GM12873 (cell line): ENCODE results near the gene ADGRA3.

Experiments
- CTCF ChIP-seq: IDR thresholded peaks from 2 replicates; pipeline ENCODE4 v1.5.1; 2012; ENCODE audit warnings: low read depth, mild to moderate bottlenecking, moderate library complexity, low read length, control low read depth; ENCODE audit not compliant: insufficient read depth; ENCODE audit errors: missing control alignments

Gene ADGRA3

GRCh38 chr4:22471419-22471818 is 44.4 kb downstream of the ADGRA3 start:
- TF ChIP-seq CTCF, result no peak

GRCh38 chr4:22466581-22466980 is 49.3 kb downstream of the ADGRA3 start:
- no peak for TF ChIP-seq CTCF

GRCh38 chr4:22465996-22466395 is 49.9 kb downstream of the ADGRA3 start:
- TF ChIP-seq CTCF, result no peak

GRCh38 chr4:22465349-22465748 is 50.5 kb downstream of the ADGRA3 start:
- no peak for TF ChIP-seq CTCF

GRCh38 chr4:22463179-22463578 is 52.7 kb downstream of the ADGRA3 start:
- TF ChIP-seq CTCF, result no peak

- TF ChIP-seq CTCF, result no peak
Measured at GRCh38 chr4:22462688-22463087, 53.2 kb downstream of the ADGRA3 start.

GRCh38 chr4:22460266-22460665 is 55.6 kb downstream of the ADGRA3 start:
- TF ChIP-seq CTCF, result no peak
